GM18873 (cell line): Measurements from ENCODE around the gene DSCAM.

ENCODE experiments used
- ATAC-seq: cut with Tn5 transposase; IDR thresholded peaks from one replicate; pipeline ENCODE4 v1.9.1; 2021; ENCODE audit warnings: mild to moderate bottlenecking, moderate library complexity, moderate number of reproducible peaks; ENCODE audit not compliant: unreplicated experiment, low FRiP score

DSCAM gene

GRCh38 chr21:39972976-39973770 lies 873.8 kb downstream of the DSCAM start:
- ATAC-seq, result no peak

DNA sequence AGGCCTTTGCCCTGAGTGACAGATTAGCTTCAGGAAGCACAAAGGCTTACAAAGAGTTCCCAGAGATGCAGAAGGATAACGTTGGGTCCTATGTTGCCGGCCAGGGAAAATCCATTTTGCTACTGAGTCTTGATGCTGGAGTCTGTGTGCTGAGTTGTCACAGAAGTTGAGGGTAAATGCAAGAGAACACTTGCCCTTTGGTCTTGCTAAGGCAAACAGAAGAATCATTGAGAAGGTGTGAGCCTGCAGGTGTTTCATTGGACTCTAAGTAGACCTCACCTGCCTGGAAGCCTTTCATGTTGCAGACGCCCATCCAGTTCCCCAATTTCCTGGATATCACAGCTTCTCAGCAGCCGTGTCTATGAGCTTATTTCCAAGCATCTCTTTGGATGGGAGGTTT lies 874.5 kb downstream of the DSCAM start:
- ATAC-seq, result no peak

- ATAC-seq, result no peak
Measured at GRCh38 chr21:39971956-39972355, 875.0 kb downstream of the DSCAM start.

GRCh38 chr21:39969691-39970364 lies 877.1 kb downstream of the DSCAM start:
- no peak for ATAC-seq

DNA sequence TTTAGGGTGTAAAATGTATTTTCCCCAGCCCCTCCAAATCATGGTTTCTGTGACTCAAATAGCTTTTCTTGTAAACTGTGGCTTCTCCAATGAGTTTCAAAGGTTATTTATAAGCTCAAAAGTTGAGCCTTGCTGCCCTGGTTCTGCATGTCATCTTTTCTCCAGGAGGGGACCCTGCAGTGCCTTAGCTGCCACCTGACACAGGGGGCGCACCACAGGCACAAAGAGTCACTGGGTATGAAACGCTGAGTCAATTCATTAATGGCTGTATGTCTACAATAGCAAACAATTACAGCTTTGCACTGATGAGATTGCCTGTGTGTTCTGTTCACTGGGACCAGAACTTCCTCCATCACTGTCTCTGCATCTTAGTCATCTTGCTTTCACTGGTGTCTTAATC lies 878.9 kb downstream of the DSCAM start:
- ATAC-seq, result no peak

DNA sequence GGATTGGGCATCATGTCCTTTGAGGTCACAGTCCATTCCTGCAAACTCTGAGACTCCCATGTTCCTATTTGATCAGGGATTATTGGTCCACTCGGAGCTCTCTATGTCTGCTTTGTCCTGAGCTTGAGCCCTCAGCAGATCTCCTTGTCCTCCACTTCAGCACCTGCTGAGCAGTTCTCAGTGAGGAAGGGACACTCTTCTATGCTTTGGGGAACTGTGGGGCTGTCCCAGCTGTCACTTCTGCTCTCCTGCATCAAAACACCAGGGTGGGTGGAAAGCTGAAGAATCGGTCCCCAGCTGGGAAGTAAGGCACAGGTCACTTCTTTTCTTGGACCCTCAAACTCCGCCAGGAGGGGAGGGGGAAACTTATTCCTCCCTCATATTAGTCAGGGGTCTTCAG lies 880.2 kb downstream of the DSCAM start:
- ATAC-seq, result no peak

DNA sequence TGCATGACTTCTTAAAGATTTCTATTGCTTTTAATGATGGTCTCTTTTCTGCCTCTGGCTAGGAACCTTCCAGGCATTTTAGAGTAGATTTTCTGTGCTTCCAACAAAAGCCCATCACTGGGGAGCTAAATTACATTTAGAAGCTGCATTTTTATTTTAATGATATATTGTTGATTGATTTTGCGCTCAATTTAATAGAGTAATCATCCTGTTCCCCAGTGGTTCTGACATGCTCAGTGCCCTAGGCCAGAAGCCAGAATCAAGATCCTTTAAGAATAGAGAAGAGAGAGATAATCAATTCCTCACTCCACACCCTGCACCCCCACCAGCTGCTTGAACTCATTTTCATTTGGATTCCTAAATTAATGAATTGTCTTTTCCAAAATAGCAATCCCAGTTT lies 881.9 kb downstream of the DSCAM start:
- no peak for ATAC-seq

GRCh38 chr21:39961251-39961650 lies 885.7 kb downstream of the DSCAM start:
- ATAC-seq, result no peak
